ENCODE data around the gene EHMT1.
"Not testable (repeated sequence)": the region's sequence is repeated elsewhere in the genome, so short reads cannot be mapped to it uniquely, and the experiment has no call there.

Gene EHMT1

GRCh38 chr9:137762414-137763061 lies 143.7 kb downstream of the EHMT1 start:
- no peak for DNase-seq (ENCODE audit: low spot score)

GRCh38 chr9:137763271-137763955 lies 144.6 kb downstream of the EHMT1 start:
- DNase-seq (ENCODE audit: low spot score): no peak

GRCh38 chr9:137764171-137764671 lies 145.4 kb downstream of the EHMT1 start:
- no peak for DNase-seq (ENCODE audit: low spot score)

GRCh38 chr9:137764981-137765380 lies 146.2 kb downstream of the EHMT1 start:
- DNase-seq (ENCODE audit: low spot score): no peak

- no peak for DNase-seq (ENCODE audit: low spot score)
Observed at GRCh38 chr9:137765536-137765935, 146.7 kb downstream of the EHMT1 start.

- DNase-seq (ENCODE audit: low spot score): no peak
Observed at GRCh38 chr9:137771580-137771979, 152.8 kb downstream of the EHMT1 start.

GRCh38 chr9:137772281-137772873 lies 153.6 kb downstream of the EHMT1 start:
- DNase-seq (ENCODE audit: low spot score): no peak

GRCh38 chr9:137774775-137775386 lies 156.1 kb downstream of the EHMT1 start:
- DNase-seq (ENCODE audit: low spot score): no peak

- DNase-seq (ENCODE audit: low spot score): no peak
Observed at GRCh38 chr9:137776306-137776995, 157.6 kb downstream of the EHMT1 start.

- DNase-seq (ENCODE audit: low spot score): no peak
Observed at GRCh38 chr9:137777761-137778160, 159.0 kb downstream of the EHMT1 start.

- DNase-seq (ENCODE audit: low spot score): no peak
Observed at GRCh38 chr9:137778336-137778735, 159.5 kb downstream of the EHMT1 start.

- no peak for DNase-seq (ENCODE audit: low spot score)
Observed at GRCh38 chr9:137778914-137779313, 160.1 kb downstream of the EHMT1 start.

GRCh38 chr9:137780031-137780430 lies 161.2 kb downstream of the EHMT1 start:
- not testable (repeated sequence) for DNase-seq (ENCODE audit: low spot score)

GRCh38 chr9:137781906-137782585 lies 163.2 kb downstream of the EHMT1 start:
- DNase-seq (ENCODE audit: low spot score): no peak

GRCh38 chr9:137783521-137783920 lies 164.7 kb downstream of the EHMT1 start:
- no peak for DNase-seq (ENCODE audit: low spot score)

- no peak for DNase-seq (ENCODE audit: low spot score)
Observed at GRCh38 chr9:137784046-137784445, 165.2 kb downstream of the EHMT1 start.

- no peak for DNase-seq (ENCODE audit: low spot score)
Observed at GRCh38 chr9:137784641-137785513, 166.1 kb downstream of the EHMT1 start.

- no peak for DNase-seq (ENCODE audit: low spot score)
Observed at GRCh38 chr9:137785704-137786161, 166.9 kb downstream of the EHMT1 start.

- DNase-seq (ENCODE audit: low spot score): no peak
Observed at GRCh38 chr9:137786511-137786920, 167.7 kb downstream of the EHMT1 start.

GRCh38 chr9:137787381-137787780 lies 168.6 kb downstream of the EHMT1 start:
- DNase-seq (ENCODE audit: low spot score): no peak
